Lower leg skin (tissue), 4 donors: ENCODE data around the gene IPO13. TPM values are rescaled to one million over a fixed set of nuclear protein-coding genes. Genes with fewer than 3 reads are reported as not detected.

ENCODE experiments used
- DNase-seq, 2 donors: peaks; one replicate each; pipeline ENCODE4 v3.0.0-alpha.2; 2019; ENCODE audit warnings: low spot score in 2 of 2
- H3K4me3 ChIP-seq: fragments of 200-600 bp; sonication (generic); 2 replicates; pipeline ENCODE4 v1.5.1; 2017; ENCODE audit warnings: mild to moderate bottlenecking, low read depth; ENCODE audit not compliant: poor library complexity, severe bottlenecking
- POLR2A ChIP-seq, 2 donors: fragments of 450-650 bp; IDR thresholded peaks; one replicate each; pipeline ENCODE4 v1.6.1; 2016 to 2017; ENCODE audit warnings: antibody characterized with exemption in 2 of 2, mild to moderate bottlenecking in 1 of 2, moderate library complexity in 1 of 2
- WGBS, 2 donors: methylation state at CpG; one replicate each; pipeline ENCODE4 v1.1.5; 2018; 5-methylcytosine and 5-hydroxymethylcytosine counted together
- intact Hi-C: fragments of 100-400 bp; cut with DNase I; formaldehyde crosslinking; loops from one replicate; pipeline ENCODE4 v1.15.0; 2023; ENCODE audit warnings: low total_unique reads
- total RNA-seq, 4 donors: library from RNA; depleted of rRNA; stranded (reverse); fragments of >200 nt; gene quantifications; one replicate each; pipeline ENCODE4 v1.1.0, GENCODE V29; 2016
- TF ChIP-seq, protein P1 (sequence below), 3 donors: fragments of 450-650 bp; IDR thresholded peaks; one replicate each; pipeline ENCODE4 v1.5.1; 2016; ENCODE audit warnings: antibody characterized with exemption in 3 of 3, mild to moderate bottlenecking in 3 of 3, moderate library complexity in 2 of 3

The IPO13 gene
- total RNA-seq, 4 donors from 2014 or later, result 14.6 to 24.1 (median 18.2) TPM

DNA sequence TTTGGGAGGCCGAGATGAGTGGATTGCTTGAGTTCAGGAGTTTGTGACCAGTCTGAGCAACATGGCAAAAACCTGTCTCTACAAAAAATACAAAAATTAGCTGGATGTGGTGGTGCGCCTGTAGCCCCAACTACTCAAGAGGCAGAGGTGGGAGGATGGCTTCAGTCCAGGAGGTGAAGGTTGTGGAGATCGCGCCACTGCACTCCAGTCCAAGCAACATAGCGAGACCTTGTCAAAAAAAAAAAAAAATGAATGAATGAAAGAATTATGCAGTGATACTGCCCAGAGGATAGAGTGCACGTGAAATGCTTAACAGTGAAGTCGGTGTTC, 22.6 kb downstream of the IPO13 start:
- DNase-seq, result no peak
- H3K4me3 ChIP-seq, result no peak overlapping the region
- no peak for TF ChIP-seq POLR2A (IDR thresholded peaks at IDR 0.05)
- TF ChIP-seq, protein P1, sequence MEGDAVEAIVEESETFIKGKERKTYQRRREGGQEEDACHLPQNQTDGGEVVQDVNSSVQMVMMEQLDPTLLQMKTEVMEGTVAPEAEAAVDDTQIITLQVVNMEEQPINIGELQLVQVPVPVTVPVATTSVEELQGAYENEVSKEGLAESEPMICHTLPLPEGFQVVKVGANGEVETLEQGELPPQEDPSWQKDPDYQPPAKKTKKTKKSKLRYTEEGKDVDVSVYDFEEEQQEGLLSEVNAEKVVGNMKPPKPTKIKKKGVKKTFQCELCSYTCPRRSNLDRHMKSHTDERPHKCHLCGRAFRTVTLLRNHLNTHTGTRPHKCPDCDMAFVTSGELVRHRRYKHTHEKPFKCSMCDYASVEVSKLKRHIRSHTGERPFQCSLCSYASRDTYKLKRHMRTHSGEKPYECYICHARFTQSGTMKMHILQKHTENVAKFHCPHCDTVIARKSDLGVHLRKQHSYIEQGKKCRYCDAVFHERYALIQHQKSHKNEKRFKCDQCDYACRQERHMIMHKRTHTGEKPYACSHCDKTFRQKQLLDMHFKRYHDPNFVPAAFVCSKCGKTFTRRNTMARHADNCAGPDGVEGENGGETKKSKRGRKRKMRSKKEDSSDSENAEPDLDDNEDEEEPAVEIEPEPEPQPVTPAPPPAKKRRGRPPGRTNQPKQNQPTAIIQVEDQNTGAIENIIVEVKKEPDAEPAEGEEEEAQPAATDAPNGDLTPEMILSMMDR (IDR thresholded peaks at IDR 0.05), result no peak
- WGBS, 2 donors, result 64 to 65% methylated on average over 7 of the region's 7 CpGs
- intact Hi-C loops, result no loop called here

DNA sequence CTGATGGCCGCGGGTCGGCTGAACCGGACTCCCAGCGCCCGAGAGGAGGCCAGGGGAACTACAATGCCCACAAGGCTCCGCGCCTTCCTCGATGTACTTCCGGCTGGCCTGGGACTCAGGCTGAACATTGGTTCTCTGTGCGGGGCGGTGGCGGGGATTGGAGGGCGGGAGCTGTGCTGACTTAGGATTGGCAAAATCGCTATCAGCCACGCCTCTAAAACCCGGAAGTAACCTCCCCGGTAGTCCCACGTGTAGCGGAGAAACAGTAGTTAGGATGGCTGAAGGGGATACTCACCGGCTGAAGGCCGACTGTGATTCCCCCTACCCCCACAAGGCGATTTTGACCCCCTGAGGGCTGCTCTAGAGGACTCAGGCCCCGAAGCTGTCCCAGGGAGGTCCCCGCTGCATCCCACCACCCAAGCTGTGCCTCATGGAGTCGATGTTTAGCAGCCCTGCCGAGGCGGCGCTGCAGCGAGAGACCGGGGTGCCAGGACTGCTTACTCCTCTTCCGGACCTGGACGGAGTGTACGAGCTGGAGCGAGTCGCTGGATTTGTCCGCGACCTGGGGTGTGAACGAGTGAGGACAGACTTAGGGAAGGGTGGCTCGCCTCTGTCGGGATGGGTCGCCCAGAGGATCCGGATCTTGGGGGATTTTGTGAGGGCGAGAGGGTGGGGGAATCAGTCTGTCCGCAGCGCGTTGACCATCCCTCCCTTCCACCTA, 23.2 kb downstream of the IPO13 start, which contains the start of gene DPH2:
Gene DPH2, plus strand, starts transcription at position 265 of the 721 bp plus-strand sequence. Its CDS starts 166 bp downstream, at position 431.
- H3K4me3 ChIP-seq, result peak within 1 kb of the TSS; percentile 76
- DNase-seq, result peak; percentile 97 to 100
- TF ChIP-seq, protein P1 (IDR thresholded peaks at IDR 0.05), result no peak
- TF ChIP-seq POLR2A (IDR thresholded peaks at IDR 0.05), result no peak
- WGBS, 2 donors, result 1% methylated on average over 28 to 30 of the region's 47 CpGs
- intact Hi-C loops, result no loop called here

DNA sequence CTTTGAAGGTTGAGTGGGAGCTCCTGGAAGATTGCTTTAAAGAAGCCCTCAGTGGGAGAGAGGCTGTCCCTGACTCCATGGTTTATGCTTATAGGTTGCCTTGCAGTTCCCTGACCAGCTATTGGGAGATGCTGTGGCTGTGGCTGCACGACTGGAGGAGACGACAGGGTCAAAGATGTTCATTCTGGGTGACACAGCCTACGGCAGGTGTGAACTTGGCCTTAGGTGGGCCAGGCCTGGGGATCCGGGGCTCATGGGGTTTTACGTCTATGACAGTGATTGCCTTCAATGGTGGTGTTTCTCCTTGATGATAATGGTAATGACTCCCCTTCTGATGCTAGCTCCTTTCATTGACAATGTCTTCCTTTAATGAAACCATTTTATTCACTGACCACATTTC, 23.8 kb downstream of the IPO13 start:
- TF ChIP-seq, protein P1 (IDR thresholded peaks at IDR 0.05), result no peak
- no peak for TF ChIP-seq POLR2A (IDR thresholded peaks at IDR 0.05)
- DNase-seq, result no peak
- intact Hi-C loops, result no loop called here
- H3K4me3 ChIP-seq, result peak overlapping the region; percentile 76
- 46 to 47% methylated on average over 5 of the region's 5 CpGs for WGBS, 2 donors

DNA sequence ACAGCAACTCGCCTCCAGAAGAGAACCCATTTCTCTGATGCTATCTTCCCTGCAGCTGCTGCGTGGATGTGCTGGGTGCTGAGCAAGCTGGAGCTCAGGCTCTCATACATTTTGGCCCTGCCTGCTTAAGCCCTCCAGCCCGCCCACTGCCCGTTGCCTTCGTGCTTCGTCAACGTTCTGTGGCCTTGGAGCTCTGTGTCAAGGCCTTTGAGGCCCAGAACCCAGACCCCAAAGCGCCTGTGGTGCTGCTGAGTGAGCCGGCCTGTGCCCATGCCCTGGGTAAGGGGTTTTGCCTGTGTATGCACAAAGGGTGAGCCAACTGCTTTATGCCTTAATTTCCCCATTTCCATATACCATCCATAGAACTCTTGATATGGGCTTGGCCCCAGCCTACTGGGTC, 24.2 kb downstream of the IPO13 start:
- no peak for DNase-seq
- TF ChIP-seq POLR2A (IDR thresholded peaks at IDR 0.05), result no peak
- TF ChIP-seq, protein P1 (IDR thresholded peaks at IDR 0.05), result no peak
- intact Hi-C loops, result no loop called here
- H3K4me3 ChIP-seq, result no peak overlapping the region
- 90 to 91% methylated on average over 9 of the region's 9 CpGs for WGBS, 2 donors

DNA sequence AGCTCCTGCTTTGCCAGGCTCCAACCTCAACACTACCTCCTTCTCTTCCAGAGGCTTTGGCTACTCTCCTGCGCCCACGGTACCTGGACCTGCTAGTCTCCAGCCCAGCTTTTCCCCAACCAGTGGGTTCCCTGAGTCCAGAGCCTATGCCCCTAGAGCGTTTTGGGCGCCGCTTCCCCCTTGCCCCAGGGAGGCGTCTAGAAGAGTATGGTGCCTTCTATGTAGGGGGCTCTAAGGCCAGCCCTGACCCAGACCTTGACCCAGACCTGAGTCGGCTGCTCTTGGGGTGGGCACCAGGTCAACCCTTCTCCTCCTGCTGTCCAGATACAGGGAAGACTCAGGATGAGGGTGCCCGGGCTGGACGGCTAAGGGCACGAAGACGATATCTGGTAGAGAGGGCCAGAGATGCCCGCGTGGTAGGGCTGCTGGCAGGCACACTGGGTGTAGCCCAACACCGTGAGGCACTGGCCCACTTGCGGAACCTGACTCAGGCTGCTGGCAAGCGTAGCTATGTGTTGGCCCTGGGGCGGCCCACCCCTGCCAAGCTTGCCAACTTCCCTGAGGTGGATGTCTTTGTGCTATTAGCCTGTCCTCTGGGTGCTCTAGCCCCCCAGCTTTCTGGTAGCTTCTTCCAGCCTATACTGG, 24.7 kb downstream of the IPO13 start:
- WGBS, 2 donors, result 76 to 81% methylated on average over 17 of the region's 17 CpGs
- intact Hi-C loops, result no loop called here
- TF ChIP-seq, protein P1 (IDR thresholded peaks at IDR 0.05), result no peak
- TF ChIP-seq POLR2A (IDR thresholded peaks at IDR 0.05), result no peak
- no peak overlapping the region for H3K4me3 ChIP-seq
- no peak for DNase-seq
